ENCODE data around the gene MYO3B. TPM values are rescaled to one million over a fixed set of nuclear protein-coding genes. Genes with fewer than 3 reads are reported as not detected.

Gene MYO3B
- total RNA-seq, 1 donor from 2014 or later, result 27.3 TPM

DNA sequence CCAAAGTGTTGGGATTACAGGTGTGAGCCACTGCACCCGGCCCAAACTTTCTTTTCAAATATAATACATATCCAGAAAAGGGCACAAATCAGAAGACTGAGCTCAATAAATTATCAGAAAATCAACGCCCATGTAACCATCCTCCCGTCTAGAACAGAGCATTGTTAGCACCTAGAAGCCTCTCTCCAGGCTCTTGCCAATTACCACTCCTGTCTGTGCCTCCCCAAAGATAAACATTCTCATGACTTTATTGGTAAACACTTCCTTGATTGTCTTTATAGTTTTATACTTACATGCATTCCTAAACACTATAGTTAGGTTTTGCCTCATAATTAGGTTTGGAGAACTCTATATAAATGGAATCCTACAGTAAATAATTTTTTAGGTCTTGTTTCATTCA lies 478.7 kb downstream of the MYO3B start:
- Mint-ChIP-seq H3K27me3 (ENCODE audit: insufficient read depth, low read depth) (no peaks in the 10 kb centered on the region), H3K9me3 (no peaks in the 10 kb centered on the region), H3K4me1 (peaks cover 8% of the 10 kb centered on the region), H3K27ac (no peak overlapping the region), H3K36me3 (no peaks in the 10 kb centered on the region), H3K4me3 (no peak overlapping the region)
- H3F3A ChIP-seq (ENCODE audit: low read depth), result no peaks in the 10 kb centered on the region
- H3K27ac ChIP-seq, result no peak overlapping the region
- H2AFZ ChIP-seq (replicated peaks), result no peak overlapping the region
- no peak overlapping the region for H3K4me2 ChIP-seq
- no peaks in the 10 kb centered on the region for H4K20me1 ChIP-seq (ENCODE audit: low read depth)
- no peaks in the 10 kb centered on the region for H3K4me1 ChIP-seq
- no peak for DNase-seq (ENCODE audit: low spot score)
- no peak overlapping the region for H3K9ac ChIP-seq
- no peaks in the 10 kb centered on the region for H3K79me2 ChIP-seq (ENCODE audit: low read depth)
- TF ChIP-seq EZH2 (IDR thresholded peaks at IDR 0.05), result no peak
- TF ChIP-seq, protein P1, sequence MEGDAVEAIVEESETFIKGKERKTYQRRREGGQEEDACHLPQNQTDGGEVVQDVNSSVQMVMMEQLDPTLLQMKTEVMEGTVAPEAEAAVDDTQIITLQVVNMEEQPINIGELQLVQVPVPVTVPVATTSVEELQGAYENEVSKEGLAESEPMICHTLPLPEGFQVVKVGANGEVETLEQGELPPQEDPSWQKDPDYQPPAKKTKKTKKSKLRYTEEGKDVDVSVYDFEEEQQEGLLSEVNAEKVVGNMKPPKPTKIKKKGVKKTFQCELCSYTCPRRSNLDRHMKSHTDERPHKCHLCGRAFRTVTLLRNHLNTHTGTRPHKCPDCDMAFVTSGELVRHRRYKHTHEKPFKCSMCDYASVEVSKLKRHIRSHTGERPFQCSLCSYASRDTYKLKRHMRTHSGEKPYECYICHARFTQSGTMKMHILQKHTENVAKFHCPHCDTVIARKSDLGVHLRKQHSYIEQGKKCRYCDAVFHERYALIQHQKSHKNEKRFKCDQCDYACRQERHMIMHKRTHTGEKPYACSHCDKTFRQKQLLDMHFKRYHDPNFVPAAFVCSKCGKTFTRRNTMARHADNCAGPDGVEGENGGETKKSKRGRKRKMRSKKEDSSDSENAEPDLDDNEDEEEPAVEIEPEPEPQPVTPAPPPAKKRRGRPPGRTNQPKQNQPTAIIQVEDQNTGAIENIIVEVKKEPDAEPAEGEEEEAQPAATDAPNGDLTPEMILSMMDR (IDR thresholded peaks at IDR 0.05), result no peak
- TF ChIP-seq EZH2phosphoT487 (IDR thresholded peaks at IDR 0.05), result no peak
- no peak overlapping the region for H3K4me3 ChIP-seq
- no peaks in the 10 kb centered on the region for H3K27me3 ChIP-seq
- no peaks in the 10 kb centered on the region for H3K36me3 ChIP-seq
- no peaks in the 10 kb centered on the region for H3K9me3 ChIP-seq (ENCODE audit: low read depth)

DNA sequence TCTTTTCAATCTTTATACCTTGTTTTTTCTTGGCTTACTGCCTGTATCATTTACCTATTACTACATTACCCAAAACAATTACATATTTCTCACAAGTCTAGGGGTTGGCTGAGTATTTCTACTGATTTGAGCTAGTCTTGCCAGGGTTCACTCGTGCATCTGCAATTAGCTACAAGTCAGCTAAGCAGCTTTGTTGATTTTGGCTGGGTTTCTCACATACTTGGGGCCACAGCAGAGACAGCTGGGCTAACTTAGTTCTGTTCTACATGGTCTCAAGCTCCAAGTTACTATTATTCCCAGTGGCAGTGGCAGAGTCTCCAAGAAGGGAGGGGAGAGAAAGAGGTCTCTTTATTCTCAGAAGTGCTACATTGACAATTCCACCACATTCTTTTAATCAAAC lies 482.5 kb downstream of the MYO3B start:
- Histone ChIP-seq H2AFZ (replicated peaks) (no peak overlapping the region), H3K9me3 (ENCODE audit: low read depth) (no peaks in the 10 kb centered on the region), H3K4me1 (no peaks in the 10 kb centered on the region), H3K9ac (no peak overlapping the region), H3K4me2 (no peak overlapping the region), H3F3A (ENCODE audit: low read depth) (no peaks in the 10 kb centered on the region), H3K27me3 (no peaks in the 10 kb centered on the region), H4K20me1 (ENCODE audit: low read depth) (no peaks in the 10 kb centered on the region), H3K27ac (no peak overlapping the region), H3K36me3 (no peaks in the 10 kb centered on the region), H3K79me2 (ENCODE audit: low read depth) (no peaks in the 10 kb centered on the region), H3K4me3 (no peak overlapping the region)
- no peak overlapping the region for H3K4me3 Mint-ChIP-seq
- H3K27me3 Mint-ChIP-seq (ENCODE audit: insufficient read depth, low read depth), result peaks cover 2% of the 10 kb centered on the region
- peaks cover 4% of the 10 kb centered on the region for H3K4me1 Mint-ChIP-seq
- DNase-seq (ENCODE audit: low spot score), result no peak
- no peaks in the 10 kb centered on the region for H3K9me3 Mint-ChIP-seq
- H3K36me3 Mint-ChIP-seq, result no peaks in the 10 kb centered on the region
- H3K27ac Mint-ChIP-seq, result no peak overlapping the region
- TF ChIP-seq EZH2phosphoT487 (IDR thresholded peaks at IDR 0.05), result no peak
- TF ChIP-seq, protein P1 (IDR thresholded peaks at IDR 0.05), result no peak
- TF ChIP-seq EZH2 (IDR thresholded peaks at IDR 0.05), result no peak

DNA sequence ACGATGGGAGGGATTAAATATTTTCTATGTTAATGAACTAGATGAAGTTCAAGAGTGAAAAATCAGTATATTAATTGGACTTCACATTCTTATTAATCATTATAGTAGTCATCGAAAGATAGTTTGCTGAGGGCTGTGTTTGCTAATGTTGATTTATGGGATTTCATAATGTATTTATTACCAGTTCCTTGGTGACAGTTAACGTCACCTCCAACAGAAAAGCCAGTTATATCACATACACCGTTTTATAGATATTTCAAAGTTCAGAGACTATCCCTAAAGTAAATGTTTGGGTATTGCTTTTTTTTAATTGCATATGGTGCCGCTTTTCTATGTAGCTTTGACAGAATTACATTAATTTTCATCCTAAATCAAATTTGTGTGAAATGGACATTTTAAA lies 487.8 kb downstream of the MYO3B start:
- H3K4me1 Mint-ChIP-seq, result peaks cover 4% of the 10 kb centered on the region
- H3K4me3 ChIP-seq, result no peak overlapping the region

More for the DNA sequence above, 487.8 kb downstream of the MYO3B start:
- H3K27me3 ChIP-seq, result no peaks in the 10 kb centered on the region
- no peak overlapping the region for H2AFZ ChIP-seq (replicated peaks)
- no peak overlapping the region for H3K4me2 ChIP-seq
- no peak overlapping the region for H3K9ac ChIP-seq
- H3K9me3 Mint-ChIP-seq, result no peaks in the 10 kb centered on the region
- no peak overlapping the region for H3K4me3 Mint-ChIP-seq
- H3K9me3 ChIP-seq (ENCODE audit: low read depth), result no peaks in the 10 kb centered on the region
- H3K36me3 Mint-ChIP-seq, result no peaks in the 10 kb centered on the region
- H3K27ac ChIP-seq, result no peak overlapping the region
- peaks cover 2% of the 10 kb centered on the region for H3K27me3 Mint-ChIP-seq (ENCODE audit: insufficient read depth, low read depth)
- H3K79me2 ChIP-seq (ENCODE audit: low read depth), result no peaks in the 10 kb centered on the region
- H4K20me1 ChIP-seq (ENCODE audit: low read depth), result no peaks in the 10 kb centered on the region
- peaks cover 3% of the 10 kb centered on the region for H3F3A ChIP-seq (ENCODE audit: low read depth)
- TF ChIP-seq EZH2 (IDR thresholded peaks at IDR 0.05), result no peak
- TF ChIP-seq, protein P1 (IDR thresholded peaks at IDR 0.05), result no peak
- TF ChIP-seq EZH2phosphoT487 (IDR thresholded peaks at IDR 0.05), result no peak
- no peaks in the 10 kb centered on the region for H3K4me1 ChIP-seq
- H3K36me3 ChIP-seq, result no peaks in the 10 kb centered on the region
- H3K27ac Mint-ChIP-seq, result no peak overlapping the region
- DNase-seq (ENCODE audit: low spot score), result no peak
